ENCODE data around the gene ANP32A.

ANP32A gene

GRCh38 chr15:68790242-68790575 lies 30.5 kb downstream of the ANP32A start:
- no peak for TF ChIP-seq CTCF (conservative IDR thresholded peaks at IDR 0.05)
- H3K27ac ChIP-seq, result peak overlapping the region; percentile 63; the same call in 1 of the 2 replicates

DNA sequence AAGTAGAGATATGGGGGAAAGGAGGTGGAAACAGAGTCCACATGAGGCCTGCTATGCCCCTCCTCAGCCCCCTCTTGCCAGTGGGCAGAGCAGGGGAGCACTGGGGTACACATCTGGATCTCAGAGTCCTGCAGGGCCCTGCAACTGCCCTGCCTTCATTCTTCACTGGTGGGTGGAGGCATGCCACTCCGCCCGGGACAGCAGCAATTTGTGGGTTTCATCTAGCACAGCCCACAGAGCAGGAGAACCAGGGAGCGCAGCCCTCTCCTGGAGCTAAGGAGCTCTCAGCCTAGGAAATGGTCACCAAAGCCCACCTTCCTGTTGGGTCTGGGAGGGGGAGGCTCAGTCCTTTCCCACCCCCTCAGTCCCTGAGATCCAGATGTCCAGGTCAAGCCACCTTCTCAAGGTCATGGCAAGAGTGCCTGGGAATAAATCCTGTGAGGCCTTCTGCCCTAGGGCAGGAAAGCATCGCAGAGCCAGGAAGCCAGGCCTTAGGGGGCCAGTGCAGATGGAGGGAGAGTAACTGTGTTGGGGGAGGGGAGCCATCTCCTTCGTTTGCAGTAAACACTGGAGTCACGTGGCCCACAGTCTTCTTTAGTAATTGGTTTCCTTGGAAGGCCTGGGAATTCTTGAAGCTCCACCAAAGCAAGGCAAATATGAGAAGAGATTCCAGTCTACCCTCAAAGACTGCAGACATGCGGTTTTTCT lies 31.0 kb downstream of the ANP32A start:
- H3K27ac ChIP-seq, result peak overlapping the region; percentile 63
- TF ChIP-seq CTCF (conservative IDR thresholded peaks at IDR 0.05), result no peak

GRCh38 chr15:68789091-68789490 lies 31.6 kb downstream of the ANP32A start:
- no peak for TF ChIP-seq CTCF (conservative IDR thresholded peaks at IDR 0.05)
- peak overlapping the region; percentile 63 for H3K27ac ChIP-seq

DNA sequence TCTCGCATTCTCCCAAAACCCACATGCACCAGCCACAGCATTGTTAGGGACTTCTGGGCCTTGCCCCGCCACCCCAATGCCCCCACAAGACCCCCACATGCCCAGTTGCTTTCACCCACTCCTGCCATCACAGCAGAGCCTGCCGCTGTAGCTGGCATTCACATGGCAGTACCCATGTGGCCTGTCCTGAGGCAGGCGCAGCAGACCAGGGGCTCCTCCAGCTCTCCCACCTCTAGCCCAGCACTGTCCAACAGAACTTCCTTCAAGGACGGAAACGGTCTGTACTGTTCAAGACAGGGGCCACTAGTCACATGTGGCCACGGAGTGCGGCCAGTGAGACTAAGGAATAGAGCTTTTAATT lies 32.5 kb downstream of the ANP32A start:
- TF ChIP-seq CTCF (conservative IDR thresholded peaks at IDR 0.05), result no peak
- H3K27ac ChIP-seq, result peak overlapping the region; percentile 63

DNA sequence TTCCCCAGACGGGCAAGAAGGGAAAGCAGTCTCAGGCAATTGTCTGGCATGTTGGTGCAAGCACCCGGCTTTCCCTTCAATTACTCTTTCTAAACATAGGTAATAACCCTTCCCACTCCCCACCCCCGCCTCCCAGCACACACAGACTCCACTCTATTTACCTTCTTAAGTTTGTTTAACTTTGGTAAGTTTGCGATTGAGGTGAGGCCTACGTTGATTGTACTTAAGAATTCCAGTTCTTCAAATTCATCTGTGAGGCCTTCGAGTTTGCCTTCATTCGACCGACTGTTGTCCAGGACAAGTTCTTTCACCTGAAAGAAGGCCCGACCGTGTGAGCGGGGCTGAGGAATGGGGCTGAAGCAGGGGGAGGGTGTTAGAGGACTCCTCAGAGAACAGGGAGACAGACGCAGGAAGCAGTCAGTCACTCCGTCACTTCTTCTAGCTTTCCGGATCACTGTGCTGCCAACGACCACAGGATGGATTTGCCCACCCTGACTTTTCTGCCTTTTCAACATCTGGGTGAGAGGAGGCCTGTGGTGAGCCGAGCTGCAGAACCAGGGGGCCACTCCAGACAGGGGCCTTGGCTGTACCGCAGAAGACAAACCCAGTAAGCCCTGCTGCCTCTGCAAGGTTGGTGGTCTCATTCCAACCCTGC lies 33.0 kb downstream of the ANP32A start:
- no peak for TF ChIP-seq CTCF (conservative IDR thresholded peaks at IDR 0.05)
- H3K27ac ChIP-seq, result peak overlapping the region; percentile 63

- peak overlapping the region; percentile 63 for H3K27ac ChIP-seq
- TF ChIP-seq CTCF (conservative IDR thresholded peaks at IDR 0.05), result no peak
Measured at GRCh38 chr15:68786753-68787152, 33.9 kb downstream of the ANP32A start.

- no peak for TF ChIP-seq CTCF (conservative IDR thresholded peaks at IDR 0.05)
- H3K27ac ChIP-seq, result peak overlapping the region; percentile 63
Measured at GRCh38 chr15:68785541-68785940, 35.2 kb downstream of the ANP32A start.
